T-cell (primary cell): ENCODE measurements around the gene BLID. TPM values are rescaled to one million over a fixed set of nuclear protein-coding genes. Genes with fewer than 3 reads are reported as not detected.

ENCODE experiments used
- ATAC-seq, 4 experiments: fragments of 200-7000 bp in 3 of 4; fragments of 150-1000 bp in 1 of 4; cut with Tn5 transposase; replicated peaks in 1 of 4; 1 replicate in 3 of 4; 2 replicates in 1 of 4; pipeline ENCODE4 v1.10.0; 2021; ENCODE audit warnings: moderate library complexity in 3 of 4, mild to moderate bottlenecking in 2 of 4, moderate number of reproducible peaks in 1 of 4
- CTCF ChIA-PET, 2 donors: fragments of 300-600 bp; sonication (Branson Sonifier 250); formaldehyde crosslinking; loops; one replicate each; lab custom pipeline; 2022; ENCODE audit warnings: antibody characterized with exemption in 2 of 2; lab: Charles Lee
- POLR2A ChIA-PET, 2 donors: fragments of 300-600 bp; sonication (Branson Sonifier 250); formaldehyde crosslinking; loops; one replicate each; lab custom pipeline; 2022; ENCODE audit warnings: antibody characterized with exemption in 2 of 2; lab: Charles Lee
- DNase-seq, 35 experiments: peaks; one replicate each; pipeline versions ENCODE4 v3.0.0 to v3.0.0-alpha.2; 2013 to 2023
- H3K27ac ChIP-seq: one replicate; pipeline ENCODE4 v1.5.1; 2013; ENCODE audit warnings: low read length
- H3K27me3 ChIP-seq, 2 experiments: replicated peaks in 1 of 2; 1 replicate in 1 of 2; 2 replicates in 1 of 2; pipeline versions ENCODE4 v1.6.1 to v1.7.0; 2013; ENCODE audit warnings: low read length in 1 of 2, mixed read lengths in 1 of 2; ENCODE audit not compliant: control insufficient read depth in 2 of 2, insufficient read depth in 2 of 2; ENCODE audit errors: extremely low read depth in 1 of 2
- H3K36me3 ChIP-seq, 2 donors: 1 replicate in 1 of 2; 2 replicates in 1 of 2; pipeline versions ENCODE4 v1.6.1 to v1.7.0; 2013; ENCODE audit warnings: low read length in 1 of 2; ENCODE audit not compliant: control insufficient read depth in 2 of 2, insufficient read depth in 1 of 2; ENCODE audit errors: extremely low read depth in 1 of 2
- H3K4me1 ChIP-seq, 2 experiments: 1 replicate in 1 of 2; 2 replicates in 1 of 2; pipeline versions ENCODE4 v1.6.1 to v1.7.0; 2013; ENCODE audit warnings: low read length in 2 of 2, mixed read lengths in 1 of 2; ENCODE audit not compliant: insufficient read depth in 2 of 2, control insufficient read depth in 1 of 2; ENCODE audit errors: extremely low read depth in 1 of 2
- H3K4me3 ChIP-seq, 2 donors: 1 replicate in 1 of 2; 2 replicates in 1 of 2; pipeline versions ENCODE4 v1.5.1 to v1.7.0; 2013; ENCODE audit warnings: mild to moderate bottlenecking in 2 of 2, low read length in 1 of 2, moderate library complexity in 1 of 2; ENCODE audit not compliant: control insufficient read depth in 1 of 2; ENCODE audit errors: extremely low read depth in 1 of 2
- H3K9me3 ChIP-seq: 2 replicates; pipeline ENCODE4 v1.7.0; 2013
- H3K27ac Mint-ChIP-seq, 2 donors: one replicate each; pipeline ENCODE4 v1.8.0; 2020 to 2021; ENCODE audit warnings: mild to moderate bottlenecking in 2 of 2, mixed read lengths in 2 of 2
- H3K27me3 Mint-ChIP-seq, 2 donors: one replicate each; pipeline ENCODE4 v1.8.0; 2021 to 2022; ENCODE audit warnings: mixed read lengths in 2 of 2
- H3K36me3 Mint-ChIP-seq: one replicate; pipeline ENCODE4 v1.8.0; 2021; ENCODE audit warnings: mixed read lengths
- H3K4me1 Mint-ChIP-seq, 3 donors: one replicate each; pipeline ENCODE4 v1.8.0; 2020 to 2022; ENCODE audit warnings: mixed read lengths in 3 of 3, mild to moderate bottlenecking in 1 of 3
- H3K4me3 Mint-ChIP-seq, 3 donors: one replicate each; pipeline ENCODE4 v1.8.0; 2020 to 2022; ENCODE audit warnings: mild to moderate bottlenecking in 3 of 3, mixed read lengths in 3 of 3, moderate library complexity in 3 of 3
- H3K9me3 Mint-ChIP-seq, 3 donors: one replicate each; pipeline ENCODE4 v1.8.0; 2020 to 2022; ENCODE audit warnings: mixed read lengths in 3 of 3
- WGBS: methylation state at CpG from one replicate; pipeline ENCODE4 v1.1.5; 2013; ENCODE audit warnings: missing lambda C conversion rate; ENCODE audit not compliant: insufficient coverage; 5-methylcytosine and 5-hydroxymethylcytosine counted together
- total RNA-seq, 35 experiments: library from RNA in 6 of 35; stranded (reverse) in 6 of 35; fragments of 120-200 nt in 1 of 35; gene quantifications; one replicate each; pipeline versions ENCODE4 v1.2.1 to v1.2.4 and lab custom pipeline; 2013 to 2026

The BLID gene
- total RNA-seq, 5 donors from 2014 or later (not counting 1 experiment from before 2014, with no cell fraction given): not detected

- Mint-ChIP-seq H3K36me3 (no peaks in the 10 kb centered on the region), H3K4me3 (no peak overlapping the region), H3K27me3 (peaks cover 29 to 34% of the 10 kb centered on the region in 2 donors), H3K4me1 (peaks cover 11 to 14% (median 11%) of the 10 kb centered on the region in 3 donors), H3K27ac (no peak overlapping the region), H3K9me3 (no peaks in the 10 kb centered on the region)
- CTCF ChIA-PET: no interaction called here
- H3K9me3 ChIP-seq: no peaks in the 10 kb centered on the region
- peaks cover 8 to 20% of the 10 kb centered on the region in 2 experiments for H3K27me3 ChIP-seq
- no CpG with 5 or more reads among the region's 4 CpGs for WGBS
- POLR2A ChIA-PET: no interaction called here
- H3K4me1 ChIP-seq: peaks cover 0 to 5% of the 10 kb centered on the region in 2 experiments
- H3K27ac ChIP-seq: no peak overlapping the region
- no peaks in the 10 kb centered on the region for H3K36me3 ChIP-seq
- no peak for ATAC-seq
- no peak for DNase-seq
- no peak overlapping the region for H3K4me3 ChIP-seq
These were observed 12.3 kb downstream of the BLID start for GRCh38 chr11:122103726-122104125.

GRCh38 chr11:122103321-122103720 is 12.7 kb downstream of the BLID start:
- WGBS: 97% methylated on average over 3 of the region's 6 CpGs
- no peak for DNase-seq
- H3K27ac Mint-ChIP-seq: no peak overlapping the region
- peaks cover 30 to 34% of the 10 kb centered on the region in 2 donors for H3K27me3 Mint-ChIP-seq
- Histone ChIP-seq H3K36me3 (no peaks in the 10 kb centered on the region), H3K4me3 (no peak overlapping the region), H3K27ac (no peak overlapping the region), H3K27me3 (peaks cover 8 to 20% of the 10 kb centered on the region in 2 experiments), H3K4me1 (peaks cover 0 to 5% of the 10 kb centered on the region in 2 experiments), H3K9me3 (no peaks in the 10 kb centered on the region)
- ChIA-PET CTCF (no interaction called here), POLR2A (no interaction called here)
- no peaks in the 10 kb centered on the region for H3K36me3 Mint-ChIP-seq
- no peak overlapping the region for H3K4me3 Mint-ChIP-seq
- H3K4me1 Mint-ChIP-seq: peaks cover 11 to 14% (median 11%) of the 10 kb centered on the region in 3 donors
- no peaks in the 10 kb centered on the region for H3K9me3 Mint-ChIP-seq
- ATAC-seq: no peak

- peaks cover 0 to 5% of the 10 kb centered on the region in 2 experiments for H3K4me1 ChIP-seq
- POLR2A ChIA-PET: interaction anchor here (0.6 kb wide), 2 partner anchors 716 to 1258 kb away, joined by 3 read pairs; no protein-coding TSS in a partner anchor
- DNase-seq (no peak), ATAC-seq (no peak)
- Mint-ChIP-seq H3K36me3 (no peaks in the 10 kb centered on the region), H3K9me3 (no peaks in the 10 kb centered on the region), H3K27me3 (peaks cover 39 to 43% of the 10 kb centered on the region in 2 donors), H3K4me1 (peaks cover 11 to 14% (median 11%) of the 10 kb centered on the region in 3 donors), H3K27ac (no peak overlapping the region), H3K4me3 (no peak overlapping the region)
- CTCF ChIA-PET: no interaction called here
- H3K36me3 ChIP-seq: no peaks in the 10 kb centered on the region
- H3K27me3 ChIP-seq: peaks cover 8 to 20% of the 10 kb centered on the region in 2 experiments
- no peak overlapping the region for H3K27ac ChIP-seq
- WGBS: no CpG with 5 or more reads among the region's 4 CpGs
- no peaks in the 10 kb centered on the region for H3K9me3 ChIP-seq
- H3K4me3 ChIP-seq: no peak overlapping the region
These were observed 13.6 kb downstream of the BLID start for GRCh38 chr11:122102426-122102825.

- Histone ChIP-seq H3K27ac (no peak overlapping the region), H3K9me3 (no peaks in the 10 kb centered on the region), H3K4me1 (peaks cover 0 to 5% of the 10 kb centered on the region in 2 experiments), H3K4me3 (no peak overlapping the region), H3K36me3 (no peaks in the 10 kb centered on the region), H3K27me3 (peaks cover 8 to 20% of the 10 kb centered on the region in 2 experiments)
- Mint-ChIP-seq H3K36me3 (no peaks in the 10 kb centered on the region), H3K9me3 (no peaks in the 10 kb centered on the region), H3K4me1 (peaks cover 11 to 14% (median 11%) of the 10 kb centered on the region in 3 donors), H3K4me3 (no peak overlapping the region), H3K27ac (no peak overlapping the region), H3K27me3 (peaks cover 36 to 49% of the 10 kb centered on the region in 2 donors)
- ChIA-PET POLR2A (interaction anchor here (0.6 kb wide), 2 partner anchors 715 to 1257 kb away, joined by 3 read pairs; no protein-coding TSS in a partner anchor), CTCF (no interaction called here)
- WGBS: 8% methylated on average over 10 of the region's 13 CpGs
- DNase-seq: no peak
- ATAC-seq: no peak
These were observed 14.3 kb downstream of the BLID start for GRCh38 chr11:122101625-122102291.

GRCh38 chr11:122100756-122101080 is 15.3 kb downstream of the BLID start:
- ChIA-PET CTCF (no interaction called here), POLR2A (no interaction called here)
- H3K27me3 Mint-ChIP-seq: peaks cover 38 to 51% of the 10 kb centered on the region in 2 donors
- no peaks in the 10 kb centered on the region for H3K36me3 ChIP-seq
- H3K36me3 Mint-ChIP-seq: no peaks in the 10 kb centered on the region
- no peak overlapping the region for H3K27ac ChIP-seq
- peaks cover 8 to 20% of the 10 kb centered on the region in 2 experiments for H3K27me3 ChIP-seq
- no peaks in the 10 kb centered on the region for H3K9me3 Mint-ChIP-seq
- WGBS: no CpG with 5 or more reads among the region's 11 CpGs
- no peak for DNase-seq
- ATAC-seq: no peak
- peaks cover 11 to 14% (median 11%) of the 10 kb centered on the region in 3 donors for H3K4me1 Mint-ChIP-seq
- H3K27ac Mint-ChIP-seq: no peak overlapping the region
- H3K4me1 ChIP-seq: peaks cover 0 to 5% of the 10 kb centered on the region in 2 experiments
- H3K4me3 ChIP-seq: peak overlapping the region in 1 of 2 donors; percentile 10
- H3K9me3 ChIP-seq: no peaks in the 10 kb centered on the region
- no peak overlapping the region for H3K4me3 Mint-ChIP-seq

- Mint-ChIP-seq H3K36me3 (no peaks in the 10 kb centered on the region), H3K4me3 (no peak overlapping the region), H3K27me3 (peaks cover 36 to 49% of the 10 kb centered on the region in 2 donors), H3K9me3 (no peaks in the 10 kb centered on the region), H3K27ac (no peak overlapping the region), H3K4me1 (peaks cover 11 to 14% (median 11%) of the 10 kb centered on the region in 3 donors)
- no peak for ATAC-seq
- H3K27me3 ChIP-seq: peaks cover 10 to 16% of the 10 kb centered on the region in 2 experiments
- no peaks in the 10 kb centered on the region for H3K9me3 ChIP-seq
- POLR2A ChIA-PET: no interaction called here
- H3K4me1 ChIP-seq: peaks cover 0 to 5% of the 10 kb centered on the region in 2 experiments
- no peak overlapping the region for H3K27ac ChIP-seq
- WGBS: 22% methylated on average over 15 of the region's 27 CpGs
- H3K36me3 ChIP-seq: no peaks in the 10 kb centered on the region
- H3K4me3 ChIP-seq: peak overlapping the region in 1 of 2 donors; percentile 10
- CTCF ChIA-PET: interaction anchor here (0.6 to 0.9 kb wide), 2 partner anchors 412 to 1641 kb away, joined by 3 to 6 read pairs; no protein-coding TSS in a partner anchor
- DNase-seq: no peak
These were observed 15.8 kb downstream of the BLID start for GRCh38 chr11:122100037-122100755.
